ENCODE measurements around the gene SIPA1L3. TPM values are rescaled to one million over a fixed set of nuclear protein-coding genes. Genes with fewer than 3 reads are reported as not detected.

Gene SIPA1L3
- total and polyA plus RNA-seq, 12 donors, result 2.8 to 24.2 (median 12.3) TPM

DNA sequence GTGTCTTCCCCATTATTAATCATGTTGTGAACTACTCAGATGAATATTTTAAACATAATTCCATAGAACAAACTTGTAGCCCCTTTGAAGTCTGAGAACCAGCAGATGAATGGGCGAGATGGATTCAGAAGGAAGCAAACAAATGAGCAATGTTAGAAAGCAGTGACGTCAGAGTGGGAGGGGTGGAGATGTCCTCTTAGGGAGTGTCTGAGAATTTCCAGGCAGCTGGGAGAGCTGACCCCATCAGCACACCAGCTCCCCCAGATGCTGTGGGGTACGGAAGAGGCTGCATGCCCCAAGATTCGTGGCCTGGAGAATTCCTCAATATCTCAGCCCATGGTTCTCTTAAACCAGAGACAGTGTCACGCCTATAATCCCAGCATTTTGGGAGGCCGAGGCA is 248.4 kb downstream of the SIPA1L3 start:
- H3K27ac ChIP-seq, result no peak overlapping the region
- no peak for ATAC-seq
- TF ChIP-seq, protein P1, sequence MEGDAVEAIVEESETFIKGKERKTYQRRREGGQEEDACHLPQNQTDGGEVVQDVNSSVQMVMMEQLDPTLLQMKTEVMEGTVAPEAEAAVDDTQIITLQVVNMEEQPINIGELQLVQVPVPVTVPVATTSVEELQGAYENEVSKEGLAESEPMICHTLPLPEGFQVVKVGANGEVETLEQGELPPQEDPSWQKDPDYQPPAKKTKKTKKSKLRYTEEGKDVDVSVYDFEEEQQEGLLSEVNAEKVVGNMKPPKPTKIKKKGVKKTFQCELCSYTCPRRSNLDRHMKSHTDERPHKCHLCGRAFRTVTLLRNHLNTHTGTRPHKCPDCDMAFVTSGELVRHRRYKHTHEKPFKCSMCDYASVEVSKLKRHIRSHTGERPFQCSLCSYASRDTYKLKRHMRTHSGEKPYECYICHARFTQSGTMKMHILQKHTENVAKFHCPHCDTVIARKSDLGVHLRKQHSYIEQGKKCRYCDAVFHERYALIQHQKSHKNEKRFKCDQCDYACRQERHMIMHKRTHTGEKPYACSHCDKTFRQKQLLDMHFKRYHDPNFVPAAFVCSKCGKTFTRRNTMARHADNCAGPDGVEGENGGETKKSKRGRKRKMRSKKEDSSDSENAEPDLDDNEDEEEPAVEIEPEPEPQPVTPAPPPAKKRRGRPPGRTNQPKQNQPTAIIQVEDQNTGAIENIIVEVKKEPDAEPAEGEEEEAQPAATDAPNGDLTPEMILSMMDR (IDR thresholded peaks at IDR 0.05), result no peak
- H3K36me3 ChIP-seq, result peaks cover 0 to 44% (median 0%) of the 10 kb centered on the region in 9 donors
- no peak overlapping the region for H3K4me3 ChIP-seq
- DNase-seq, result no peak
- intact Hi-C loops (cut with DNase I), result no loop called here
- H3K27me3 ChIP-seq, result no peaks in the 10 kb centered on the region
- 79 to 80% methylated on average over 6 of the region's 6 CpGs for WGBS, 2 donors
- H3K9me3 ChIP-seq, result no peaks in the 10 kb centered on the region
- peaks cover 0 to 14% (median 6%) of the 10 kb centered on the region in 9 donors for H3K4me1 ChIP-seq

DNA sequence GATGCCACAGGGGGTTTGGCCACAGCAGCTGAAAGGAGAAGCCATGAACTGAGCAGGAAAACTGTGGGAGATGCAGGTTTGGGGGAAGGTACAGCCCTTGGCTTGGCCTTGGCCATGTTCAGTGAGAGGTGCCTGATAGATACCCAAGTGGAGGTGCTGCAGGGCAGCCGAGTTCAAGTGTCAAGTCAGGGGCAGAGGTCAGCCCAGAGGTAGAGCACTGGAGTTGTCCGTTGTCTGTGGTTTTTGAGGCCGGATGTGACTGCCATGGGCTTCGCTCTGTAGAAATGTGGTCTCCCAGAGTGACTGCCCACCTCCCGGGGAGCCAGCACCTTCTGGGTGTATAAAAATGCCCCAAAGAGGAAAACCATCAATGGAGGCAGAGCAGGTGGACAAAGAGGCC is 251.7 kb downstream of the SIPA1L3 start:
- Histone ChIP-seq H3K4me3 (no peak overlapping the region), H3K36me3 (peaks cover 0 to 52% (median 12%) of the 10 kb centered on the region in 9 donors), H3K27me3 (no peaks in the 10 kb centered on the region), H3K27ac (no peak overlapping the region), H3K9me3 (peaks cover 0 to 15% (median 9%) of the 10 kb centered on the region in 11 donors), H3K4me1 (peaks cover 0 to 8% (median 1%) of the 10 kb centered on the region in 9 donors)
- intact Hi-C loops (cut with DNase I), result no loop called here
- ATAC-seq, result no peak
- WGBS, 2 donors, result 93 to 94% methylated on average over 5 of the region's 5 CpGs
- TF ChIP-seq, protein P1 (IDR thresholded peaks at IDR 0.05), result no peak
- DNase-seq, result no peak

DNA sequence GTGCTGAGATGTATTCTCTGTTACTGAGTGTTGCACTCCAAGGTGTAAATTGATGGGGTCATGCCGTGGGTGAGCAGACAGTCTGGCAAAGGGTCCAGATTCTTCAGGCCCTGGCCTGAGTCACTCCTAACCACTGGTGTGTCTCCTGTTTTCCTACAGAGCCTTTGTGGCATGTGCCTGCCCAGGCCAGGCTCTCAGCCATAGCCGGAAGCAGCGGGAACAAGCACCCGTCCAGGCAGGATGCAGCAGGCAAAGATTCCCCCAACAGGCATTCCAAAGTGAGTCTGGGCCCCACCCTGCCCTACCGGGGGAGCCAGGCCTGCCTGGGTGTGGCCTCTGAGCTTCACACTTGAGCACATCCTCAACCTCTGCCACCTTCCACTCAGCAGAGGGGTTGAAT is 255.1 kb downstream of the SIPA1L3 start:
- Histone ChIP-seq H3K4me1 (no peaks in the 10 kb centered on the region), H3K27me3 (no peaks in the 10 kb centered on the region), H3K36me3 (peaks cover 0 to 58% (median 20%) of the 10 kb centered on the region in 9 donors), H3K27ac (no peak overlapping the region), H3K9me3 (peaks cover 0 to 15% (median 9%) of the 10 kb centered on the region in 11 donors), H3K4me3 (no peak overlapping the region)
- DNase-seq, result no peak
- intact Hi-C loops (cut with DNase I), result no loop called here
- TF ChIP-seq, protein P1 (IDR thresholded peaks at IDR 0.05), result no peak
- WGBS, 2 donors, result 94 to 96% methylated on average over 5 of the region's 5 CpGs
- no peak for ATAC-seq

DNA sequence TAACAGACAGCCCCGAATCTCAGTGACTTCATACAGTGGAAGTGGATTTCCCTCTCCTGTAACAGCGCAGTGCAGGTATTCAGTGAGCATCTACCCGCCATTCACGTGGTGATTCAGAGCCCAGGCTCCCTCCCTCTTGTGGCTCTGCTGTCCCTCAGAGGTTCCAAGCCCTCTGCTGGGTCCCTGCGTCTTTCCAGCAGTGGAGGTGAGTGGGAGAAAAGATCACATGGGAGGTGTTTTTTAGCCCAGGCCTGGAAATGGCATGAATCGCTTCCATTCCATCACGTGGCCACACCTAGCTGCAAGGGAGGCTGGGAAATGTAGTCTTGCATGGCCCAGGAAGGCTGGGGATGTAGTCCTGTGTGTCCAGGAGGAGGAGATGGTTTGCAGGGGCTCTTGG is 255.6 kb downstream of the SIPA1L3 start:
- Histone ChIP-seq H3K27ac (no peak overlapping the region), H3K4me1 (no peaks in the 10 kb centered on the region), H3K36me3 (peaks cover 0 to 64% (median 20%) of the 10 kb centered on the region in 9 donors), H3K27me3 (no peaks in the 10 kb centered on the region), H3K4me3 (no peak overlapping the region), H3K9me3 (peaks cover 0 to 15% (median 9%) of the 10 kb centered on the region in 11 donors)
- 97 to 98% methylated on average over 7 of the region's 7 CpGs for WGBS, 2 donors
- TF ChIP-seq, protein P1 (IDR thresholded peaks at IDR 0.05), result no peak
- no peak for DNase-seq
- intact Hi-C loops (cut with DNase I), result no loop called here
- no peak for ATAC-seq
